Duodenal mucosa (tissue), 2 donors: Measurements from ENCODE around the gene KIF20B.

Source experiments
- H3K27ac ChIP-seq: one replicate; pipeline ENCODE4 v1.7.0; 2013; ENCODE audit warnings: low read depth, low read length
- H3K27me3 ChIP-seq, 2 donors: one replicate each; pipeline ENCODE4 v1.7.0; 2013; ENCODE audit warnings: low read length in 2 of 2, control low read depth in 1 of 2; ENCODE audit not compliant: insufficient read depth in 2 of 2, control insufficient read depth in 1 of 2
- H3K36me3 ChIP-seq, 2 donors: one replicate each; pipeline ENCODE4 v1.7.0; 2013; ENCODE audit warnings: low read length in 2 of 2, control low read depth in 1 of 2; ENCODE audit not compliant: insufficient read depth in 2 of 2, control insufficient read depth in 1 of 2
- H3K4me1 ChIP-seq, 2 donors: one replicate each; pipeline ENCODE4 v1.7.0; 2013; ENCODE audit warnings: low read length in 2 of 2, control low read depth in 1 of 2; ENCODE audit not compliant: insufficient read depth in 2 of 2, control insufficient read depth in 1 of 2
- H3K4me3 ChIP-seq, 2 donors: one replicate each; pipeline ENCODE4 v1.7.0; 2013; ENCODE audit warnings: low read length in 2 of 2, low read depth in 1 of 2
- H3K9ac ChIP-seq, 2 donors: one replicate each; pipeline ENCODE4 v1.7.0; 2013; ENCODE audit warnings: low read length in 2 of 2, low read depth in 1 of 2
- H3K9me3 ChIP-seq, 2 donors: one replicate each; pipeline ENCODE4 v1.7.0; 2013; ENCODE audit warnings: low read length in 2 of 2, control low read depth in 1 of 2; ENCODE audit not compliant: control insufficient read depth in 1 of 2

The KIF20B gene

DNA sequence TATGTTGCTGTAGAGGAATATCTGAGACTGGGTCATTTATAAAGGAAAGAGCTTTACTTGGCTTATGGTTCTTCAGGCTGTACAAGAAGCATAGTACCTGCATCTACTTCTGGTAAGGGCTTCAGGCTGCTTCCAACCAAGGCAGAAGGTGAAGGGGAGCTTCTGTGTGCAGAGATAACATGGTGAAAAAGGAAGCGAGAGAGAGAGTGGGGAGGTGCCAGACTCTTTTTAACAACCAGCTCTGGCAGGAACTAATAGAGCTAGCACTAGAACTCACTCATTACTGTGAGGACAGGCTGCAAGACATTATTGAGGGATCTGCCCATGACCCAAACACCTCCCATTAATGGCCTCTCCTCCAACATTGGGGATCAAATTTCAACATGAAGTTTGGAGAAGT lies 94.5 kb downstream of the KIF20B start:
- Histone ChIP-seq H3K27me3 (no peaks in the 10 kb centered on the region), H3K9me3 (no peaks in the 10 kb centered on the region), H3K4me1 (no peaks in the 10 kb centered on the region), H3K36me3 (no peaks in the 10 kb centered on the region), H3K27ac (no peak overlapping the region), H3K4me3 (no peak overlapping the region), H3K9ac (no peak overlapping the region)

GRCh38 chr10:89798092-89798491 lies 96.7 kb downstream of the KIF20B start:
- Histone ChIP-seq H3K9ac (no peak overlapping the region), H3K27ac (no peak overlapping the region), H3K27me3 (no peaks in the 10 kb centered on the region), H3K9me3 (no peaks in the 10 kb centered on the region), H3K4me1 (no peaks in the 10 kb centered on the region), H3K4me3 (no peak overlapping the region), H3K36me3 (no peaks in the 10 kb centered on the region)

DNA sequence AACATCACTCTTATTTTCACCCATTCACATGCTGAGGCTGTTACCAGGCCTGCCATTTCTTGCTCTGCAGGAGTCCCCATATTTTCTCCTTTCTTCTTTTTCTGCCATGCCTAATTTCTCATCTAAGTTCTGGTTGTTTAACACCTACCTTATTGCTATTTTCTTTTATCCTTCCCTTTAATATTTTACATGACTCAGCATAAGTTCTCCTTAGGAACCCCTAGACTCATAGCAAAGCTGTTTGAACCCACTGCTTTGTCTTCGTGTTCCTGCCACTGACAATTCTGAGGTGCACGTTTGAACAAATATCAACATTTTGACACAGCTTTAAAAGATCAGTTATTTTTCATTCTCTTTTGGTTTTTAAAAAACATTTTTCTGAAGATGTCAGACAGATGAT lies 98.2 kb downstream of the KIF20B start:
- Histone ChIP-seq H3K9ac (no peak overlapping the region), H3K36me3 (no peaks in the 10 kb centered on the region), H3K4me1 (no peaks in the 10 kb centered on the region), H3K9me3 (no peaks in the 10 kb centered on the region), H3K27ac (no peak overlapping the region), H3K27me3 (no peaks in the 10 kb centered on the region), H3K4me3 (no peak overlapping the region)

GRCh38 chr10:89805599-89806013 lies 104.2 kb downstream of the KIF20B start:
- Histone ChIP-seq H3K27me3 (no peaks in the 10 kb centered on the region), H3K4me1 (no peaks in the 10 kb centered on the region), H3K9me3 (no peaks in the 10 kb centered on the region), H3K9ac (no peak overlapping the region), H3K4me3 (no peak overlapping the region), H3K27ac (no peak overlapping the region), H3K36me3 (no peaks in the 10 kb centered on the region)

DNA sequence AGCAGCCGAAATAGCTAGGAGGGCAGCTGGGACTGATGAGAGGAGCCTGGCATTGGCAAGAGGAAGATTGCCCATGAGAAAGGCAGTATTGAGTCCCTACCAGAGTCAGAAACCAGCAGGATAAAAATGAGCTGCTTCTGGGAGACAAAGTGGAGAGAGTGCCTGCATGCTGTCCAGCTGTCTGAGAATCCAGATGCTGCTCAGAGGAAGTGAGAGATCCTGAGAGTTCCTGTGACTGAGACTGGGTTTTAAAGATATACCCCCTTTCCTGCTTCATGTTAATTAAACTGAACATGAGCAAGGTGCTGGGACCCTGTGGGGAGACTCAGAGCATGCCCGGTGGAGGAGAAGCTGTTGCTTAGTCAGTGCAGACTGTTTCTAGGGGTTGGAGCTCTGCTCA lies 107.5 kb downstream of the KIF20B start:
- no peaks in the 10 kb centered on the region for H3K9me3 ChIP-seq
- H3K4me1 ChIP-seq: no peaks in the 10 kb centered on the region
- H3K27me3 ChIP-seq: no peaks in the 10 kb centered on the region
- H3K27ac ChIP-seq: no peak overlapping the region
- no peak overlapping the region for H3K9ac ChIP-seq
- H3K4me3 ChIP-seq: no peak overlapping the region
- no peaks in the 10 kb centered on the region for H3K36me3 ChIP-seq

DNA sequence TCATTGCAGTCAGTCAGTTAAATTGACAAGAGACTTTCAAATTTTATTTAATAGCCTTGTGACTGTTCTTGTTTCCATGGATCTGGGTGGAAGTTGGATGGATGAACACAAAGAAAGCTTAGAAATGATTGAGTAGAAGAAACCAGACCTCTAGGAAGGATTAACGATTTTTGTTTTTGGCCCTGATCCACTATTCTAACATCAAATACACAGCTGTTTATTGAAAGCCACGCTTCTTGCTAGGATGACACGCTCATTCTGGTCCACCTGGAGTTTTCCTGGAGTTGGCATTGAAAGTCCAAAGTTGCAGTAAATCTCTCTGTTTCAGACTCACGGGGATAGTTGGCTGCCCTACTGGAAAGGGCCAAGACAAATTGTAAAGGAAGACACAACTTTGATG lies 108.4 kb downstream of the KIF20B start:
- H3K27me3 ChIP-seq: no peaks in the 10 kb centered on the region
- no peaks in the 10 kb centered on the region for H3K4me1 ChIP-seq
- no peak overlapping the region for H3K27ac ChIP-seq
- H3K9me3 ChIP-seq: no peaks in the 10 kb centered on the region
- H3K36me3 ChIP-seq: no peaks in the 10 kb centered on the region
- H3K9ac ChIP-seq: no peak overlapping the region
- H3K4me3 ChIP-seq: no peak overlapping the region

DNA sequence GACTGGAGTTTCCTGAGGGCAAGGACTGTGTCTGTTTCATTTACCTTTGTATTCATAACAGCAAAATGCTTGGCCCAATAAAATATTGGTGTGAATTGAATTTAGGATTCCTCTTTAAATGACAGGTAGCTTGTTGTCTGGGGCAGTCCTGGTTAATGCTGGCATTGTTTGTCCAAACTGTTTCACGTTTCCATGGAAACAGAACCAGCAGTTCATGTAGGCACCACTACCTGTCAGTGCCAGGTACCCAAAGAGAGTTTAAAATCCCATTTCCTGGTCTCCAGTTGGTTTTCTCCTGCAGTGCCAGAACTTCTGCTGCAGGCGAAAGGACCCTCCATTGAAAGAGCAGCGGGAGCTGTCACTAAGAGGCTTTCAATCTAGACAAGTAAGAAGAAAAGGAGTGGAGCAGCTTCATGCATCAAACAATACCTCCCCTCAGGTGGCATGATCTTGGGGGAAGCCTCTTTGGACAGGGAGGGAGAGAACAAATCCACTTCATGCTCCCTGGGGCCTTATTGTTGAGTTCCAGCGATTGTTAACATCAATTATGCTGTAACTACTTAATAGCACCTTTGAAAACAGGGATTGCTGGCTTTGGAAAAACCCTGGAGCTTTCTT lies 109.6 kb downstream of the KIF20B start:
- no peaks in the 10 kb centered on the region for H3K9me3 ChIP-seq
- no peaks in the 10 kb centered on the region for H3K4me1 ChIP-seq
- no peak overlapping the region for H3K4me3 ChIP-seq
- H3K27me3 ChIP-seq: no peaks in the 10 kb centered on the region
- no peak overlapping the region for H3K27ac ChIP-seq
- H3K9ac ChIP-seq: no peak overlapping the region
- H3K36me3 ChIP-seq: no peaks in the 10 kb centered on the region

DNA sequence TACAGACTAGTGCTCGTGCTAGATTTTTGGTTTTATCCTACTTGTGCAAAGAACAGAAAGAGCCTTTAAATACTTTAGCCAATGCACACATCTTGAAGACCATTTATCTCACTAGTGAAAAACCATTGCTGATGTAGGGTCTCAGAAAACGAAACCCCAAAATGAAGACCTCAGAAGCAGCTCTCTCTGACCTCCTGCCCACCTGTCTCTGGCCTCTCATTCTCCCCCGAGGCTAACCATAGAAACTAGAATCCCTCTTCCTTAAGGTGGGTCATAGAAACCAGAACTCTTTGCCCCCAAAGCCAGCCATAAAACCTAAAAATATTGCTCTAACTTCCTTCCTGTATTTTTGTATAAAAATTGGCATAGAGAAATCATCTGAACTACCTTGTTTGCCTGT lies 112.2 kb downstream of the KIF20B start:
- Histone ChIP-seq H3K9ac (no peak overlapping the region), H3K4me1 (no peaks in the 10 kb centered on the region), H3K27me3 (no peaks in the 10 kb centered on the region), H3K36me3 (no peaks in the 10 kb centered on the region), H3K9me3 (no peaks in the 10 kb centered on the region), H3K27ac (no peak overlapping the region), H3K4me3 (no peak overlapping the region)

- Histone ChIP-seq H3K9ac (no peak overlapping the region), H3K4me1 (no peaks in the 10 kb centered on the region), H3K27ac (no peak overlapping the region), H3K9me3 (no peaks in the 10 kb centered on the region), H3K4me3 (no peak overlapping the region), H3K36me3 (no peaks in the 10 kb centered on the region), H3K27me3 (no peaks in the 10 kb centered on the region)
Observed at GRCh38 chr10:89814278-89814677, 112.9 kb downstream of the KIF20B start.

- Histone ChIP-seq H3K4me1 (no peaks in the 10 kb centered on the region), H3K27me3 (no peaks in the 10 kb centered on the region), H3K27ac (no peak overlapping the region), H3K9ac (no peak overlapping the region), H3K36me3 (no peaks in the 10 kb centered on the region), H3K9me3 (no peaks in the 10 kb centered on the region), H3K4me3 (no peak overlapping the region)
Observed at GRCh38 chr10:89815049-89815853, 113.9 kb downstream of the KIF20B start.
